HAP-1 (cell line): ENCODE data around the gene TBC1D4.

Experiments
- DNase-seq, 2 experiments: peaks; one replicate each; pipeline ENCODE4 v3.0.0-alpha.2; 2016 to 2020; ENCODE audit warnings: low spot score in 2 of 2
- H3K27me3 ChIP-seq: fragments of 250-450 bp; sonication (Bioruptor Pico); 2 replicates; pipeline ENCODE4 v1.5.1; 2020; ENCODE audit warnings: low read depth, mild to moderate bottlenecking, moderate library complexity
- H3K36me3 ChIP-seq: fragments of 250-450 bp; sonication (Bioruptor Pico); replicated peaks from 2 replicates; pipeline ENCODE4 v1.5.1; 2020; ENCODE audit warnings: mild to moderate bottlenecking
- H3K4me1 ChIP-seq: fragments of 250-450 bp; sonication (Bioruptor Pico); 2 replicates; pipeline ENCODE4 v1.5.1; 2020; ENCODE audit warnings: mild to moderate bottlenecking
- H3K4me3 ChIP-seq: fragments of 250-450 bp; sonication (Bioruptor Pico); 2 replicates; pipeline ENCODE4 v1.5.1; 2020; ENCODE audit warnings: mild to moderate bottlenecking, moderate library complexity
- H3K9me3 ChIP-seq: fragments of 250-450 bp; sonication (Bioruptor Pico); 2 replicates; pipeline ENCODE4 v1.5.1; 2020; ENCODE audit warnings: mild to moderate bottlenecking, moderate library complexity
- in situ Hi-C: fragments of 300-500 bp; cut with MboI; formaldehyde crosslinking; loops from 3 replicates; pipeline ENCODE4 v1.14.3; 2020; ENCODE audit warnings: low sequenced_read_pairs, inconsistent platforms, mixed read lengths

The TBC1D4 gene

DNA sequence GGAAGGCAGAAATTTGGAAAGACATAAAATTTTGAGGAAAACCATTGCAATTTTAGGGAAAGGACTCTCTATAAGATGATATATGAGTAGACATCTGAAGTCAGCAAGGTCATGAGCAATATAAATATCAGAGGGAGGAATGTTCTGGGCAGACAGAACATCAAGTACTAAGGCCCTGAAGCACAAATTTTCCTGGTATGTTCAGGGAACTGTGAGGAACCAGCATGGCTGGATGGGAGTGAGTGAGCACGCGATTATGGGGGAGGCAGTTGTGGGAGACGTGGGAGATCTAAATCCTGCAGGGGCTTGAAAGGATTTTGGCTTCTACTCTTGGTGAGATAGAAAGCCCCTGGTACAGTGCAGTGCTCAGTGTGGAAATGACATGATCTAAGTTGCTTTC lies 112.0 kb downstream of the TBC1D4 start:
- Histone ChIP-seq H3K9me3 (no peaks in the 10 kb centered on the region), H3K36me3 (no peaks in the 10 kb centered on the region), H3K4me1 (no peaks in the 10 kb centered on the region), H3K27me3 (no peaks in the 10 kb centered on the region), H3K4me3 (no peak overlapping the region)
- DNase-seq = no peak
- in situ Hi-C loops = no loop called here

DNA sequence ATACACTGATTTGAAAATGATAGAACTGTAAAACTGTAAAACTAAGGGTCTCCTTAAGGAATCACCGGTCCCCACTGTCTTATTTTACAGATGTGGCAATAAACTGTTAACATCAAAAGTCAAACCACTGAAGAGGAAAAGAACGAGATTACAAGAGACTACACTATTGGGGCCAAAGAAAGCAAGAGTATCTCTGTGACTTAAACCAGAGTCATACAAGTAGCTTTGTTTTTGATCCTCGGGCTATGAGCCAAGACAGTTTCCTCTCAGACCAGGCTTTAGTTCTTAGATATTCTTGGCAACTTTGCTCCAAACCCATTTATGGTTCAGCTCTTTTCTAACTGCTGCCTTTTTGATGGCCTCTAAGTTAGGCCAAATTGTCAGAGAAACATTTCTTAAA lies 113.8 kb downstream of the TBC1D4 start:
- Histone ChIP-seq H3K9me3 (no peaks in the 10 kb centered on the region), H3K36me3 (no peaks in the 10 kb centered on the region), H3K4me1 (peaks cover 4% of the 10 kb centered on the region), H3K27me3 (no peaks in the 10 kb centered on the region), H3K4me3 (no peak overlapping the region)
- in situ Hi-C loops = no loop called here
- DNase-seq = no peak

DNA sequence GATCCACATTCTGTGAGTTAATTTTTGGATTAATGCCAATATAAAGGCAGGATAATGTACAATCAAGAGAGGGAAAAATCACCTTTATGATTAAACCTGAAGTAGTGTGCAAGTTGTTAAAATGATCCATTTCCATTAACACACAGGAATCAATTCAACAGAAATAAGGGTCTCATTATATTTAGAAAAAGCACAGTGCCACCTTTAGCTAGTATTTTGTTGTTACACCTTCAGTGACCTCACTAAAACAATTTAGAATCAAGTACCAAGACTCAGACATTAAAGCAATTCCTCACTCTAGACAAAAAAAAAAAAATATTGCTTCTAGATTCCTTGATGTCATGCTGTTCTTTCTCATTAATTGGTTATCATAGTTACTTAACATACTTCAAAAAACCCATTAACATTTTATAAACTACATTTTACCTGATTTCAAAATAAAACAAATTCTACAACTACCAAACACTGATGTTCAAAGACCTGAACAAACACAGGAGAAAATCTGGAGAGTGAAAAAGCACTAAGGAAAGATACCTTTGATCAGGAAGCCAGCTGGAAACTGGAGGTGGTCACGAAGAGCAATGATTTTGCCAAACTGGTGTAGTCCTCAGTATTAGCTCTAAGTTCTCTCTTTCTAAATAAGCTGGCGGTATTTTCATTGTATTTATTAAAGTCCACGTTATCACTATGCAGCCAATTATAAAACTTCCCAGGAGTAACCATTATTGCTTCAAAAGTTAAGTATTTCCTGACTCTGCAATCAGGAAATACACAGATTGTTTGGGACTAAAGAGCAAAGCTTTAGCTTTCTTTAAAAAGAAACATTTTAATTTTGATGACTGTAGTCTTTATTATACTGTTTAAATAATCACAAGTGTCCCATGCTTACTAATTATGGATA lies 115.3 kb downstream of the TBC1D4 start:
- no peak for DNase-seq
- Histone ChIP-seq H3K4me3 (no peak overlapping the region), H3K4me1 (peaks cover 10% of the 10 kb centered on the region), H3K36me3 (no peaks in the 10 kb centered on the region), H3K9me3 (no peaks in the 10 kb centered on the region), H3K27me3 (no peaks in the 10 kb centered on the region)
- in situ Hi-C loops = no loop called here

DNA sequence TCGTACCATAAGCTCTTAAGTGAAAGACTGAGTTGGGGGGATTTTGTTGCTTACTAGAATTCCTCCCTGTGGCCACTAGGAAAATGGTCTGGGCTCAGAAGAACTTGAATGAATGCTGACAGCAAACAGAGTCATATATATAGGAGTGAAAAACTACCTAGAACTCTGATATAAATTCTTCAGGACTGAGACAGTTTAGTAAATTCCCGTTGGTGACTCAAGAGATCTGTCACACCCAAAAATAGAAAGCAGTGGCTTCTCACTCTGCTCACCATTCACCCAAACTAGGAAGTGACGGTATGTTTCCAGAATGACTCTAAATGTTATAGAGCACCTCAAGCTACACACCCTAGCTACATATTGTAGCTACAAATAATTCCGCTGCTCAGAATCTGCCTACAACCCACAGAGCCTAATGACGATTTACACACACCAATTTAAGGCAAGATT lies 116.2 kb downstream of the TBC1D4 start:
- no peak for DNase-seq
- Histone ChIP-seq H3K27me3 (no peaks in the 10 kb centered on the region), H3K4me1 (peaks cover 10% of the 10 kb centered on the region)

DNA sequence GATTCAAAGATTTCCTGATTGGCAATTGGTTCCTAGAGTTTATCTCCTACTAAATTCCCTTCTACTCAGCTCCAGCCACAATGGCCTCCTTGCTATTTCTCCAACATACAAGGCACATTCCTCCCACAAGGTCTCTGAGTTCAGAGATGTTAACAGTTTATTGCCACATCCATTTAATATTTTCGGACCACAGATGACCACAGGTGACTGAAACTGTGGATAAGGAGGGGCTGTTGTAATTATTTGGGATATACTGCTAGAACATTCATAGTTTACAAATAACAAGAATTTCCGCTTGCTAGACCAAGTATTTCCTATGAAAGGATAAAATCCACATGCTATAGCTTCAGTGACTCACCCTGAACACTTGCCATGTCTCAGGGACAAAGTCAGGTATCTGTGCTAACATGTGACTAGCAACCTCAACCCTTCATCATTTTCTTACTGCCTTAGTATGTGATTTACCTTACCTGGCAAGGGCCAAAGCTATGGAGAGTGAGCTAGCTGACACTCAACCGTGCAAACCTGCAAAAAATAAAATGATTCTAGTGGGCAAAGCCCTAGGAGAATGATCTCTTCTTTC lies 117.7 kb downstream of the TBC1D4 start:
- H3K4me3 ChIP-seq = no peak overlapping the region
- H3K4me1 ChIP-seq = peaks cover 15% of the 10 kb centered on the region
- no peaks in the 10 kb centered on the region for H3K9me3 ChIP-seq
- DNase-seq = no peak
- H3K27me3 ChIP-seq = no peaks in the 10 kb centered on the region
- no peaks in the 10 kb centered on the region for H3K36me3 ChIP-seq
- in situ Hi-C loops = no loop called here

More for the DNA sequence above, 116.2 kb downstream of the TBC1D4 start:
- no peaks in the 10 kb centered on the region for H3K36me3 ChIP-seq
- in situ Hi-C loops = no loop called here
- no peaks in the 10 kb centered on the region for H3K9me3 ChIP-seq
- H3K4me3 ChIP-seq = no peak overlapping the region

DNA sequence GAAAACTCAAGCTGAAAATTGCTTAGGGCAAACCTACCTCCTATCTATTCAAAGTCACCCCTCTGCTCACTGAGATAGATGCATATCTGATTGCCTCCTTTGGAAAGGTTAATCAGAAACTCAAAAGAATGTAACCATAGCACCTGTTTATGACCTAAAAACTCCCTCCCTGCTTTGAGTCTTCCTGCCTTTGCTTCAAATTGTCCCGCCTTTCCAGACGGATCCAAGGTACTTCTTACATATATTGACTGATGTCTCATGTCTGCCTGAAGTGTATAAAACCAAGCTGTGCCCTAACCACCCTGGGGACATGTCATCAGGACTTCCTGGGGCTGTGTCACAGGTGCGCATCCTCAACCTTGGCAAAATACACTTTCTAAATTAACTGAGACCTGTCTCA lies 118.6 kb downstream of the TBC1D4 start:
- H3K4me1 ChIP-seq = peaks cover 18% of the 10 kb centered on the region
- no peak overlapping the region for H3K4me3 ChIP-seq
- in situ Hi-C loops = no loop called here
- H3K36me3 ChIP-seq = no peaks in the 10 kb centered on the region
- H3K27me3 ChIP-seq = no peaks in the 10 kb centered on the region
- no peaks in the 10 kb centered on the region for H3K9me3 ChIP-seq
- no peak for DNase-seq

DNA sequence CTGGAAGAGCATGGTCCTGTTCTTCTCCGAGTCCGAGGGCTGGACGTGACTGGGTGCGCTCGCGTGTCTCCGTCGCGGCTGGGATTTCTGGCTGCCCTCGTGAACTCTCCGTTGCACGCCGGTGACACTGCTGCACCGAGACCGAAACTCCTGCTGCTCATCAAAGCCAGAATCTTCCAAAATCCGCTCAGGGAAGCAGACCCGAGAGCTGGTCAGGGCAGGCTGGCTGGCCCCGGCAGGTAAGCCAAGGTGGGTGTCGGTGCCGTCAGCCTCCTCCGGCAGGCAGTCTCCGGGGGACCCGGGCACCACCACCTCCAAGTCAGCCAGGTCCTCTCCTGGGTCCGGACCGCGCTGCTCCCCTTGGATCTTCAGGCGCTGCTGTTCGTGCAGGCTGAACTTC lies 119.9 kb downstream of the TBC1D4 start:
- DNase-seq = no peak
- in situ Hi-C loops = no loop called here
- H3K4me1 ChIP-seq = peaks cover 18% of the 10 kb centered on the region
- no peaks in the 10 kb centered on the region for H3K36me3 ChIP-seq
- no peaks in the 10 kb centered on the region for H3K9me3 ChIP-seq
- no peak overlapping the region for H3K4me3 ChIP-seq
- no peaks in the 10 kb centered on the region for H3K27me3 ChIP-seq

DNA sequence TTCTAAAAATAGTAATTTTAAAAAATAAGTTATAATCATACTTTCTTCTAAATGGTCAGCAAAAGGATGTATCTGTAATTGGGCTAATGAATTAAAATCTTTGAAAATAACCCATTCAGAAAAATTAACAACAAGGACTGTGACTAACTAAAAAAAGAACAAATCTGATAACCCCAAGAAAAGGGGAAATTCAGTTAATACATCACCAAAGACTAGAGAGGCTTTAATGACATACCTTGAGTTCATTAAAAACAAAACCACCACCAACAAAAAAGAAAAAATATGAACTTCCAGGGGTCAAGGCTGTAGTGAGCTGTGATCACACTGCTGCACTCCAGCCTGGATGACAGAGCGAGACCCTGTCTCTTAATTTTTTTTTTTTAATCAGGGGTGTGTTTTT lies 121.8 kb downstream of the TBC1D4 start:
- Histone ChIP-seq H3K4me3 (no peak overlapping the region), H3K4me1 (peaks cover 18% of the 10 kb centered on the region), H3K27me3 (no peaks in the 10 kb centered on the region), H3K9me3 (no peaks in the 10 kb centered on the region), H3K36me3 (no peaks in the 10 kb centered on the region)
- DNase-seq = no peak
- in situ Hi-C loops = no loop called here

DNA sequence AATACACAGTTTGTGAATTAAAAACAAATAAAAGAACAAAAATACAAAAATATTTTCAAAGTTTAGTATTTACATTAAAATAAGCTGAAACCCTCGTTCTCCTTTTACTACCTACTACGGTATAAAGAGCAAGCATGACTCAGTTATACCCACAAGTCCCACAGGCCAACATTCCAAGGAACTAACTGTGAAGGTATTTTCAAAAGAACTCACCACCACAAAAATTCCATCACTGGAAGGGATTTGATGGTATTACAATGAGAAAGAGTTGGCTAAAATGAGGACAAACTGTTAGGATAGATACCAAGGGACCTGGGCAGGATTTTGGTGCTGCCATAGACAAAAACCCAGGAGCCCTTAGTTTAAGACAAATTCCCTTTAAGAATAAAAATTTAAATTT lies 122.7 kb downstream of the TBC1D4 start:
- no peaks in the 10 kb centered on the region for H3K27me3 ChIP-seq
- in situ Hi-C loops = no loop called here
- DNase-seq = peak; percentile 23 to 53
- H3K4me3 ChIP-seq = no peak overlapping the region
- no peaks in the 10 kb centered on the region for H3K9me3 ChIP-seq
- peaks cover 18% of the 10 kb centered on the region for H3K4me1 ChIP-seq
- H3K36me3 ChIP-seq = no peaks in the 10 kb centered on the region

DNA sequence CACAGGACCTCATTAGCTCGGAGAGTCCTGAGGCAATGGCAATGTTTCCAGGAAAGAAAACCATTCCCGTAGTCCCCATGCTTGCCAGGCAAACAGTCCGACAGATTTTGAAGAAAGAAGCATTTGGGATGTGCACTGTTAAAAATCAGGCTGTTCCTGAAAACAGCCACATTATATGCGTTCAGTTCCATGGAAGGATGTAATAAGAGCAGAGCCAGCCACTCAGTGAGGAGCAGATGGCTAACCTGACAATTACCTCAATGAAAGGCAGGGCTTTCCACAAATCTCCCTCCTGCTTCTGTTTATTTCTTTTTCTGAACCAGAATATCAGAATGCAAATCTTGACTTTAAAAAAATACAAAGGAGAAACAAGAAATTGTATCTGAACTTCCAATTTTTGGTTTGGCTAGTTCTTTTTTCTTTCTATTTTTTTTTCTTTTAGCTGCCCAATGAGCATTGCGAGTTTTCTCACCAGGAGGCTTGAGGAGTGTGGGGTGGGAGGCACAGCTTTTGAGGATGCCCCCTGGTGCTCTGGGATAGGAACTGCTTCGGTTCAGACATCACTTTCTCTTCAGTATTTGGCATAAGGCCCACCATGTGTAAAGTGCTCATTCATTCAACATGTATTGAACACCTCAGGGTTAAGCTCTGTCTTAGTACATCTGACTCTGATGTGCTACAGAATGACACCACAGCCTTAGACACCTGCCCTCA lies 124.2 kb downstream of the TBC1D4 start:
- no peak overlapping the region for H3K4me3 ChIP-seq
- peak; percentile 73 to 78 for DNase-seq
- in situ Hi-C loops = no loop called here
- no peaks in the 10 kb centered on the region for H3K9me3 ChIP-seq
- H3K4me1 ChIP-seq = peaks cover 10% of the 10 kb centered on the region
- H3K27me3 ChIP-seq = no peaks in the 10 kb centered on the region
- no peaks in the 10 kb centered on the region for H3K36me3 ChIP-seq

DNA sequence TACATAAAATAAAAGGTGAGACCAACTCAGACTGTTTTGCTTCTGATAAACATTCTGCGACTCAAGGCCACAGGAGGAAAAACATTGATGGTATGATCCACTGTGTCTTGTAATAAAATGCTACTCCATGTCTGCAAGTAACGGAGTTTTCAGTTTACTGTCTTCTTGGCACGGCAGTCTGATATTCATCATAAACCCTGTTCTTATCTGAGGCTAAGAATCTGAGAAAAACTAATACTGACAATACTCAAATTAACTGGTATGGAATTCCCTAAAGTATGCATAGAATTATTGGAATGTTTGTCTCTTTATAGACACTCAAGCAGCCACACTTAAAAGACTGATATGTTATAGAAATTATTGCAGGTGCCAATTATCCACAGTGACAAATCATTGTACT lies 125.5 kb downstream of the TBC1D4 start:
- DNase-seq = no peak
- H3K9me3 ChIP-seq = peaks cover 2% of the 10 kb centered on the region; the same call in 1 of the 2 replicates
- H3K4me1 ChIP-seq = peaks cover 9% of the 10 kb centered on the region
- H3K36me3 ChIP-seq = no peaks in the 10 kb centered on the region
- H3K4me3 ChIP-seq = no peak overlapping the region
- no peaks in the 10 kb centered on the region for H3K27me3 ChIP-seq
- in situ Hi-C loops = no loop called here

DNA sequence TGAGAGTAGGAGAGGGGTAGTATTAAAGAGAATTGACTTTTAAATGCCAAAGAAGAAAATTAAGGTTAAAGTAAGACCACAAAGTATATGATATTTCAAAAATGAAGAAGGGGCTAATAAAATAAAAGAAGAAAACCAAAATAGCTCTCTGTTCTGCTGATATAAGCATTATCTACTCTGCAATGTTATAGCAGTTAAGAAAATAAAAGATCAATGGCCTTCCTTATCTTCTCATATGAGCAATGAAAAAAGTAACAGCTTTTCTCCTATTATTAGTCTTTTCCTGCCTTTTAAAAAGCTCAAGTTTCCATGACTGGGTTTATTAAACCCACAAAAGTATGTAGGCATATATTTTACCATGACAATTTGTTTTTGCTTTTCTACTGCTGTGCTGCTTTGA lies 126.4 kb downstream of the TBC1D4 start:
- DNase-seq = no peak
- in situ Hi-C loops = no loop called here
- H3K27me3 ChIP-seq = no peaks in the 10 kb centered on the region
- peaks cover 9% of the 10 kb centered on the region for H3K4me1 ChIP-seq
- peaks cover 2% of the 10 kb centered on the region; the same call in 1 of the 2 replicates for H3K9me3 ChIP-seq
- no peaks in the 10 kb centered on the region for H3K36me3 ChIP-seq
- no peak overlapping the region for H3K4me3 ChIP-seq

DNA sequence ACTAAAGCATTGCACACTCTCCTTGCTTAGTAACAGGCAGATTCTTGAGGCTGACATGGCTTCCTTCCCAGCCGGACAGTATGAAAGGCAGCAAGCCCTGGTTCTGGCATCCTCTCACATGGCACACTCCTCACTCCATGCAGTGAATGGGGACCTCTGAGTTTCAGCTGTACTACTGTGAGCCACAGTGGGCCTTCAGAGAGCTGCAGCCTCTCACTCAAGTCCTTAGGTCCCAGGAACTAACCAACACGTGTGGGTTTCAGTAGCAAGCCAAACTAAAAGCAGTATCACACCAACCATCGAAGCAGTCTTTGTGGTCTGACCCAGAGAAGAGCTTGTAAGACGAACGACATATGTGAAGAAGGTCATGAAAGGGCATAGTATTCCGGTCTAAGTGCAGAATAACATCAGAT lies 128.2 kb downstream of the TBC1D4 start:
- peaks cover 1% of the 10 kb centered on the region; the same call in 1 of the 2 replicates for H3K4me1 ChIP-seq
- peaks cover 2% of the 10 kb centered on the region; the same call in 1 of the 2 replicates for H3K9me3 ChIP-seq
- in situ Hi-C loops = no loop called here
- H3K36me3 ChIP-seq = no peaks in the 10 kb centered on the region
- H3K27me3 ChIP-seq = no peaks in the 10 kb centered on the region
- H3K4me3 ChIP-seq = no peak overlapping the region
- no peak for DNase-seq
